Liver (tissue), 9 donors: ENCODE results near the gene RACGAP1. TPM values are rescaled to one million over a fixed set of nuclear protein-coding genes. Genes with fewer than 3 reads are reported as not detected.

Experiments used
- DNase-seq: peaks from one replicate; pipeline ENCODE4 v3.0.0-alpha.2; 2017; ENCODE audit warnings: low spot score
- H3K27ac ChIP-seq, 2 donors: one replicate each; pipeline ENCODE4 v1.7.0; 2013; ENCODE audit warnings: inconsistent platforms in 2 of 2, low read length in 2 of 2, control low read depth in 1 of 2, low read depth in 1 of 2, mild to moderate bottlenecking in 1 of 2
- H3K27me3 ChIP-seq, 4 donors: one replicate each; pipeline versions ENCODE4 v1.6.1 to v1.7.0; 2013; ENCODE audit warnings: low read length in 3 of 4, inconsistent platforms in 1 of 4, mild to moderate bottlenecking in 1 of 4, moderate library complexity in 1 of 4; ENCODE audit not compliant: control insufficient read depth in 4 of 4, insufficient read depth in 4 of 4
- H3K36me3 ChIP-seq, 4 donors: one replicate each; pipeline versions ENCODE4 v1.6.1 to v1.7.0; 2013; ENCODE audit warnings: low read length in 3 of 4, mild to moderate bottlenecking in 3 of 4, low read depth in 1 of 4, moderate library complexity in 1 of 4; ENCODE audit not compliant: control insufficient read depth in 4 of 4, insufficient read depth in 3 of 4
- H3K4me1 ChIP-seq, 4 donors: one replicate each; pipeline versions ENCODE4 v1.6.1 to v1.7.0; 2013; ENCODE audit warnings: low read length in 3 of 4, mild to moderate bottlenecking in 3 of 4, moderate library complexity in 1 of 4; ENCODE audit not compliant: control insufficient read depth in 4 of 4, insufficient read depth in 4 of 4
- H3K4me3 ChIP-seq, 3 donors: one replicate each; pipeline versions ENCODE4 v1.6.1 to v1.7.0; 2013; ENCODE audit warnings: low read length in 3 of 3, control low read depth in 1 of 3, low read depth in 1 of 3, mild to moderate bottlenecking in 1 of 3
- H3K9ac ChIP-seq, 2 donors: one replicate each; pipeline ENCODE4 v1.7.0; 2013; ENCODE audit warnings: low read length in 2 of 2, mild to moderate bottlenecking in 2 of 2, moderate library complexity in 2 of 2, control low read depth in 1 of 2, low read depth in 1 of 2
- H3K9me3 ChIP-seq, 4 donors: one replicate each; pipeline versions ENCODE4 v1.6.1 to v1.7.0; 2013; ENCODE audit warnings: low read length in 3 of 4; ENCODE audit not compliant: control insufficient read depth in 4 of 4
- EGR1 ChIP-seq, 2 donors: IDR thresholded peaks; 2 replicates each; pipeline ENCODE4 v1.6.1; 2016 to 2018; ENCODE audit warnings: antibody characterized with exemption in 2 of 2, low read depth in 2 of 2
- FOXA1 ChIP-seq: IDR thresholded peaks from 2 replicates; pipeline ENCODE4 v1.6.1; 2016; ENCODE audit warnings: antibody characterized with exemption
- GABPA ChIP-seq, 2 donors: IDR thresholded peaks in 1 of 2; conservative IDR thresholded peaks in 1 of 2; 2 replicates each; pipeline ENCODE4 v1.6.1; 2016; ENCODE audit warnings: antibody characterized with exemption in 2 of 2, mild to moderate bottlenecking in 1 of 2, moderate library complexity in 1 of 2
- HNF4A ChIP-seq, 2 donors: conservative IDR thresholded peaks; 2 replicates each; pipeline ENCODE4 v1.6.1; 2016; ENCODE audit warnings: antibody characterized with exemption in 2 of 2, mild to moderate bottlenecking in 2 of 2
- HNF4G ChIP-seq: IDR thresholded peaks from 2 replicates; pipeline ENCODE4 v1.6.1; 2016; ENCODE audit warnings: antibody characterized with exemption
- JUND ChIP-seq, 2 donors: IDR thresholded peaks; 2 replicates each; pipeline ENCODE4 v1.6.1; 2016; ENCODE audit warnings: antibody characterized with exemption in 2 of 2
- NR2F2 ChIP-seq: IDR thresholded peaks from 2 replicates; pipeline ENCODE4 v1.6.1; 2016; ENCODE audit warnings: antibody characterized with exemption
- RAD21 ChIP-seq, 2 donors: IDR thresholded peaks; 2 replicates each; pipeline ENCODE4 v1.6.1; 2016; ENCODE audit warnings: antibody characterized with exemption in 2 of 2, mild to moderate bottlenecking in 2 of 2
- RXRA ChIP-seq, 2 donors: IDR thresholded peaks; 2 replicates each; pipeline ENCODE4 v1.6.1; 2017 to 2018; ENCODE audit warnings: antibody characterized with exemption in 2 of 2, mild to moderate bottlenecking in 1 of 2
- TAF1 ChIP-seq: conservative IDR thresholded peaks from 2 replicates; pipeline ENCODE4 v1.6.1; 2016; ENCODE audit warnings: antibody characterized with exemption, mild to moderate bottlenecking
- YY1 ChIP-seq: IDR thresholded peaks from 2 replicates; pipeline ENCODE4 v1.6.1; 2016; ENCODE audit warnings: antibody characterized with exemption, mild to moderate bottlenecking
- WGBS: extraction: QIAGEN DNeasy Blood & Tissue Kit; methylation state at CpG from one replicate; pipeline ENCODE4 v1.1.7; 2013; 5-methylcytosine and 5-hydroxymethylcytosine counted together
- polyA plus RNA-seq, 2 donors: library from polyadenylated mRNA; stranded (reverse) in 1 of 2; unstranded in 1 of 2; fragments of 200-250 nt in 1 of 2; fragments of >200 nt in 1 of 2; fragmentation: Nextera tagmentation in 1 of 2; extraction: Ambion mirVana in 1 of 2; gene quantifications; one replicate each; pipeline versions ENCODE4 v1.2.1 to v1.2.3, GENCODE V29; 2013 to 2015
- total RNA-seq, 2 donors: library from RNA; depleted of rRNA; stranded (reverse); fragments of >200 nt; gene quantifications; one replicate each; pipeline ENCODE4 v1.2.3, GENCODE V29; 2014
- TF ChIP-seq, protein P1 (sequence below): IDR thresholded peaks from 2 replicates; pipeline ENCODE4 v1.6.1; 2016; ENCODE audit warnings: antibody characterized with exemption
- TF ChIP-seq, protein P2 (sequence below): IDR thresholded peaks from 2 replicates; pipeline ENCODE4 v1.6.1; 2016; ENCODE audit warnings: antibody characterized with exemption, mild to moderate bottlenecking
- TF ChIP-seq, protein P3 (sequence below): IDR thresholded peaks from 2 replicates; pipeline ENCODE4 v1.6.1; 2016; ENCODE audit warnings: antibody characterized with exemption
- TF ChIP-seq, protein P4 (sequence below): fragments of 150-350 bp; IDR thresholded peaks from 2 replicates; pipeline ENCODE4 v1.5.1; 2017; ENCODE audit warnings: improper control_type of control experiment, low read depth, low read length; ENCODE audit not compliant: missing input control
- donor health status: healthy.
- donor health status: healthy.
- donor health status: healthy.
- donor health status: healthy.
- donor health status: healthy.

The RACGAP1 gene
- total and polyA plus RNA-seq, 4 donors: 1.0 to 38.3 (median 2.9) TPM

DNA sequence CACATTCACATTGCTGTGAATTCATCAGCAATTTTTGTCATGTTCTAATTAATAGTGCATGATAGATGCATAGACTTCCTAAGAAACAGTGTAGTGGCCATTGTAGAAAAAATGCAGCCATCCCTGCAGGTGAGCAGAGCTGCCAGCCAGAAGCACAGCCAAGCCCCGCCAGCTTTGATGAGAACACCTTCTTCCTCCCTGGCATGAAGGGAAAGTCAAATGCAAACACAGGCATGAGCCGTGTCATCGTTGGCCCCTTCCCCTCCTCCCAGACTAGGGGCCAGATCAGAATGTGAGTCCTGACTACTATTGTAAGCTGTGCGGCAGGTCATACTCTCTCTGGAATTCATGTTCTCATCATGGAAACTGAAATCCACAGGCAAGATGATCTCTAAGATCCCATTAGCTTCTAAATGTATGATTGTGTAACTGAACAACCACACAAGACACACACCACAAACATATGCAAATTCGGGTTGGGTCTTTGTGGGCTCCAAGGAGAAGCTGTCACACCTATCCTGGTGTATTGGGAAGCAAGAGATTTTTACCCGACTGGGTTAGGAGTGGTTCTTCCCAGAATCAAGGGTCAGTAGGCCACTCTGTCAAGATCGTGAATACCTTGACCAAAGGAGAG, 77.6 kb downstream of the RACGAP1 start:
- Histone ChIP-seq H3K27ac (no peak overlapping the region), H3K9ac (no peak overlapping the region), H3K4me3 (no peak overlapping the region), H3K9me3 (no peaks in the 10 kb centered on the region), H3K4me1 (peaks cover 0 to 8% (median 4%) of the 10 kb centered on the region in 4 donors), H3K27me3 (no peaks in the 10 kb centered on the region), H3K36me3 (no peaks in the 10 kb centered on the region)
- 85% methylated on average over 7 of the region's 7 CpGs for WGBS
- TF ChIP-seq, protein P1, sequence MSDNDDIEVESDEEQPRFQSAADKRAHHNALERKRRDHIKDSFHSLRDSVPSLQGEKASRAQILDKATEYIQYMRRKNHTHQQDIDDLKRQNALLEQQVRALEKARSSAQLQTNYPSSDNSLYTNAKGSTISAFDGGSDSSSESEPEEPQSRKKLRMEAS: no peak
- TF ChIP-seq YY1: no peak
- TF ChIP-seq FOXA1: no peak
- TF ChIP-seq, protein P2, sequence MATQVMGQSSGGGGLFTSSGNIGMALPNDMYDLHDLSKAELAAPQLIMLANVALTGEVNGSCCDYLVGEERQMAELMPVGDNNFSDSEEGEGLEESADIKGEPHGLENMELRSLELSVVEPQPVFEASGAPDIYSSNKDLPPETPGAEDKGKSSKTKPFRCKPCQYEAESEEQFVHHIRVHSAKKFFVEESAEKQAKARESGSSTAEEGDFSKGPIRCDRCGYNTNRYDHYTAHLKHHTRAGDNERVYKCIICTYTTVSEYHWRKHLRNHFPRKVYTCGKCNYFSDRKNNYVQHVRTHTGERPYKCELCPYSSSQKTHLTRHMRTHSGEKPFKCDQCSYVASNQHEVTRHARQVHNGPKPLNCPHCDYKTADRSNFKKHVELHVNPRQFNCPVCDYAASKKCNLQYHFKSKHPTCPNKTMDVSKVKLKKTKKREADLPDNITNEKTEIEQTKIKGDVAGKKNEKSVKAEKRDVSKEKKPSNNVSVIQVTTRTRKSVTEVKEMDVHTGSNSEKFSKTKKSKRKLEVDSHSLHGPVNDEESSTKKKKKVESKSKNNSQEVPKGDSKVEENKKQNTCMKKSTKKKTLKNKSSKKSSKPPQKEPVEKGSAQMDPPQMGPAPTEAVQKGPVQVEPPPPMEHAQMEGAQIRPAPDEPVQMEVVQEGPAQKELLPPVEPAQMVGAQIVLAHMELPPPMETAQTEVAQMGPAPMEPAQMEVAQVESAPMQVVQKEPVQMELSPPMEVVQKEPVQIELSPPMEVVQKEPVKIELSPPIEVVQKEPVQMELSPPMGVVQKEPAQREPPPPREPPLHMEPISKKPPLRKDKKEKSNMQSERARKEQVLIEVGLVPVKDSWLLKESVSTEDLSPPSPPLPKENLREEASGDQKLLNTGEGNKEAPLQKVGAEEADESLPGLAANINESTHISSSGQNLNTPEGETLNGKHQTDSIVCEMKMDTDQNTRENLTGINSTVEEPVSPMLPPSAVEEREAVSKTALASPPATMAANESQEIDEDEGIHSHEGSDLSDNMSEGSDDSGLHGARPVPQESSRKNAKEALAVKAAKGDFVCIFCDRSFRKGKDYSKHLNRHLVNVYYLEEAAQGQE: no peak
- TF ChIP-seq RXRA (IDR thresholded peaks at IDR 0.05): no peak
- TF ChIP-seq JUND (IDR thresholded peaks at IDR 0.05): no peak
- TF ChIP-seq TAF1: no peak
- no peak for TF ChIP-seq HNF4A (conservative IDR thresholded peaks at IDR 0.05)
- no peak for TF ChIP-seq NR2F2
- TF ChIP-seq, protein P3, sequence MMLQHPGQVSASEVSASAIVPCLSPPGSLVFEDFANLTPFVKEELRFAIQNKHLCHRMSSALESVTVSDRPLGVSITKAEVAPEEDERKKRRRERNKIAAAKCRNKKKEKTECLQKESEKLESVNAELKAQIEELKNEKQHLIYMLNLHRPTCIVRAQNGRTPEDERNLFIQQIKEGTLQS: no peak
- TF ChIP-seq, protein P4, sequence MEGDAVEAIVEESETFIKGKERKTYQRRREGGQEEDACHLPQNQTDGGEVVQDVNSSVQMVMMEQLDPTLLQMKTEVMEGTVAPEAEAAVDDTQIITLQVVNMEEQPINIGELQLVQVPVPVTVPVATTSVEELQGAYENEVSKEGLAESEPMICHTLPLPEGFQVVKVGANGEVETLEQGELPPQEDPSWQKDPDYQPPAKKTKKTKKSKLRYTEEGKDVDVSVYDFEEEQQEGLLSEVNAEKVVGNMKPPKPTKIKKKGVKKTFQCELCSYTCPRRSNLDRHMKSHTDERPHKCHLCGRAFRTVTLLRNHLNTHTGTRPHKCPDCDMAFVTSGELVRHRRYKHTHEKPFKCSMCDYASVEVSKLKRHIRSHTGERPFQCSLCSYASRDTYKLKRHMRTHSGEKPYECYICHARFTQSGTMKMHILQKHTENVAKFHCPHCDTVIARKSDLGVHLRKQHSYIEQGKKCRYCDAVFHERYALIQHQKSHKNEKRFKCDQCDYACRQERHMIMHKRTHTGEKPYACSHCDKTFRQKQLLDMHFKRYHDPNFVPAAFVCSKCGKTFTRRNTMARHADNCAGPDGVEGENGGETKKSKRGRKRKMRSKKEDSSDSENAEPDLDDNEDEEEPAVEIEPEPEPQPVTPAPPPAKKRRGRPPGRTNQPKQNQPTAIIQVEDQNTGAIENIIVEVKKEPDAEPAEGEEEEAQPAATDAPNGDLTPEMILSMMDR: no peak
- TF ChIP-seq EGR1 (IDR thresholded peaks at IDR 0.05; ENCODE audit: low read depth in 2 of 2): no peak
- no peak for TF ChIP-seq HNF4G
- no peak for DNase-seq

DNA sequence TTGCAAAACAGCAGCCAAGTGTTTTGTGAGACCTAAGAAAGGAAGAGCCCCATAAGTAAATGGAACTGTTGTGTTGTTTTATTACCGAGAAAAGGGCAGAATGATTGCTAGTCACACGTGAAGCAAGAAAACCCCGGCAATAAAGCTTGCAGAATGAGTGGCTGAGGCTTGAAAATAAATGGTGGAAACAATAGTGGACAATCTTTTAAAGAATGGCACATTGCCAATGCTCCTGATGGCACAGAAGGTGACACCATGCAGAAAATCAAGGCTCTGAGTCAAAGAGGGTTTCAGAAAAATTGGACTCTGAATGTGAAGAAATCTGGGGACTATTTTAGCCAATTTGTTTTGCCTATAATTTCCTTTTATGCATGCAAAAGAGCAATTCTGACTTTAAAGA, 78.8 kb downstream of the RACGAP1 start:
- Histone ChIP-seq H3K27ac (no peak overlapping the region), H3K9ac (no peak overlapping the region), H3K36me3 (no peaks in the 10 kb centered on the region), H3K27me3 (no peaks in the 10 kb centered on the region), H3K9me3 (no peaks in the 10 kb centered on the region), H3K4me3 (no peak overlapping the region), H3K4me1 (peaks cover 0 to 3% (median 0%) of the 10 kb centered on the region in 4 donors)
- 79% methylated on average over 3 of the region's 3 CpGs for WGBS
- no peak for TF ChIP-seq FOXA1
- TF ChIP-seq EGR1 (IDR thresholded peaks at IDR 0.05; ENCODE audit: low read depth in 2 of 2): no peak
- no peak for TF ChIP-seq GABPA (IDR thresholded peaks at IDR 0.05 in 1 of 2, conservative IDR thresholded peaks at IDR 0.05 in 1 of 2)
- TF ChIP-seq, protein P4: no peak
- no peak for TF ChIP-seq RAD21 (IDR thresholded peaks at IDR 0.05)
- no peak for TF ChIP-seq NR2F2
- no peak for DNase-seq
